ENCODE results near the gene DBNDD1. TPM values are rescaled to one million over a fixed set of nuclear protein-coding genes. Genes with fewer than 3 reads are reported as not detected.

Gene DBNDD1
- total RNA-seq, 1 experiment from 2014 or later, result 32.3 TPM

- no peak overlapping the region for H3K4me3 ChIP-seq (ENCODE audit: low read depth in 2 of 2, low read length in 2 of 2)
- no peak for TF ChIP-seq REST (IDR thresholded peaks at IDR 0.05; ENCODE audit: insufficient read depth in 1 of 2, low read depth in 2 of 2, low read length in 1 of 2)
- no peak for TF ChIP-seq CTCF (IDR thresholded peaks at IDR 0.05)
- TF ChIP-seq POLR2AphosphoS5 (IDR thresholded peaks at IDR 0.05; ENCODE audit: low read depth, low read length), result no peak
- no peak for TF ChIP-seq TCF7L2 (IDR thresholded peaks at IDR 0.05; ENCODE audit: low read depth, low read length)
- no peak for TF ChIP-seq SIN3A (IDR thresholded peaks at IDR 0.05; ENCODE audit: borderline replicate concordance, insufficient read depth, low read depth, low read length)
- no peak for ATAC-seq
- no TSS peak for BruUV-seq (replicated peaks)
- H3K36me3 ChIP-seq (ENCODE audit: control insufficient read depth, insufficient read depth, low read length), result no peaks in the 10 kb centered on the region
- ChIA-PET POLR2A (interaction anchor here (0.6 kb wide), 1 partner anchor 39 kb away, joined by 8 read pairs; the partner anchor contains the start of gene TUBB3), CTCF (no interaction called here)
- DNase-seq (ENCODE audit: low read depth, low spot score), result no peak
- no peaks in the 10 kb centered on the region for H3K4me1 ChIP-seq (ENCODE audit: control insufficient read depth, insufficient read depth, low read length)
- intact Hi-C loops (cut with micrococcal nuclease; ENCODE audit: unreplicated experiment) (no loop called here), in situ Hi-C loops (cut with HindIII; ENCODE audit: low pct_unique_long_range_greater_than_20kb, low sequenced_read_pairs) (no loop called here)
- H3K27ac ChIP-seq (ENCODE audit: low read length), result no peak overlapping the region
- no peaks in the 10 kb centered on the region for H3K9me3 ChIP-seq (ENCODE audit: control insufficient read depth, insufficient read depth, low read depth, low read length)
- H3K27me3 ChIP-seq (ENCODE audit: control insufficient read depth, insufficient read depth, low read length), result no peaks in the 10 kb centered on the region
Observed at GRCh38 chr16:89961920-89962319, 57.3 kb downstream of the DBNDD1 start.

GRCh38 chr16:89960966-89961365 is 58.3 kb downstream of the DBNDD1 start:
- Histone ChIP-seq H3K4me1 (ENCODE audit: control insufficient read depth, insufficient read depth, low read length) (no peaks in the 10 kb centered on the region), H3K27me3 (ENCODE audit: control insufficient read depth, insufficient read depth, low read length) (no peaks in the 10 kb centered on the region), H3K36me3 (ENCODE audit: control insufficient read depth, insufficient read depth, low read length) (no peaks in the 10 kb centered on the region), H3K27ac (ENCODE audit: low read length) (no peak overlapping the region), H3K9me3 (ENCODE audit: control insufficient read depth, insufficient read depth, low read depth, low read length) (no peaks in the 10 kb centered on the region), H3K4me3 (ENCODE audit: low read depth in 2 of 2, low read length in 2 of 2) (no peak overlapping the region)
- intact Hi-C loops (cut with micrococcal nuclease; ENCODE audit: unreplicated experiment), result no loop called here
- POLR2A ChIA-PET, result no interaction called here
- no peak for TF ChIP-seq TCF7L2 (IDR thresholded peaks at IDR 0.05; ENCODE audit: low read depth, low read length)
- no peak for TF ChIP-seq POLR2AphosphoS5 (IDR thresholded peaks at IDR 0.05; ENCODE audit: low read depth, low read length)
- TF ChIP-seq SIN3A (IDR thresholded peaks at IDR 0.05; ENCODE audit: borderline replicate concordance, insufficient read depth, low read depth, low read length), result no peak
- no peak for TF ChIP-seq CTCF (IDR thresholded peaks at IDR 0.05)
- TF ChIP-seq REST (IDR thresholded peaks at IDR 0.05; ENCODE audit: insufficient read depth in 1 of 2, low read depth in 2 of 2, low read length in 1 of 2), result no peak
- DNase-seq (ENCODE audit: low read depth, low spot score), result no peak
- in situ Hi-C loops (cut with HindIII; ENCODE audit: low pct_unique_long_range_greater_than_20kb, low sequenced_read_pairs), result no loop called here
- no peak for ATAC-seq
- no TSS peak for BruUV-seq (replicated peaks)
- CTCF ChIA-PET, result no interaction called here

Data from Panc1 (cell line).